Activated CD4-positive, alpha-beta T cell treated with anti-CD3 and anti-CD28 coated beads, Interleukin-2, amount 50 U/mL, for 16 hours (primary cell): Measurements from ENCODE around the gene LMNTD2.

Experiments
- DNase-seq: peaks from one replicate; pipeline ENCODE4 v3.0.0-alpha.2; 2020

LMNTD2 gene

GRCh38 chr11:551131-551530, 9.4 kb downstream of the LMNTD2 start:
- no peak for DNase-seq

GRCh38 chr11:550746-551085, 9.8 kb downstream of the LMNTD2 start:
- DNase-seq: no peak

GRCh38 chr11:550021-550745, 10.4 kb downstream of the LMNTD2 start:
- no peak for DNase-seq

- no peak for DNase-seq
Observed at GRCh38 chr11:548700-549603, 11.6 kb downstream of the LMNTD2 start.

- DNase-seq: no peak
Observed at GRCh38 chr11:545171-545570, 15.4 kb downstream of the LMNTD2 start.

GRCh38 chr11:544817-545166, 15.7 kb downstream of the LMNTD2 start:
- DNase-seq: no peak

GRCh38 chr11:541433-541885, 19.1 kb downstream of the LMNTD2 start:
- no peak for DNase-seq

- DNase-seq: no peak
Observed at GRCh38 chr11:540583-541432, 19.7 kb downstream of the LMNTD2 start.

- DNase-seq: no peak
Observed at GRCh38 chr11:539971-540481, 20.5 kb downstream of the LMNTD2 start.

GRCh38 chr11:538431-539051, 22.0 kb downstream of the LMNTD2 start:
- no peak for DNase-seq

- DNase-seq: no peak
Observed at GRCh38 chr11:537622-538430, 22.7 kb downstream of the LMNTD2 start.

GRCh38 chr11:536841-537621, 23.5 kb downstream of the LMNTD2 start, which contains the start of gene LRRC56:
TSS of gene LRRC56 (plus strand) at chr11:537527. CDS start at chr11:540685, 3,158 bp downstream.
- peak; percentile 90 for DNase-seq

GRCh38 chr11:535519-536454, 24.8 kb downstream of the LMNTD2 start, which contains the start of gene HRAS:
TSS of gene HRAS (minus strand) at chr11:535576.
- DNase-seq: peak; percentile 94

- no peak for DNase-seq
Observed at GRCh38 chr11:535210-535518, 25.4 kb downstream of the LMNTD2 start.

GRCh38 chr11:534396-535209, 25.9 kb downstream of the LMNTD2 start:
- peak; percentile 45 for DNase-seq

GRCh38 chr11:533586-534395, 26.7 kb downstream of the LMNTD2 start:
- DNase-seq: no peak

GRCh38 chr11:532986-533585, 27.5 kb downstream of the LMNTD2 start:
- DNase-seq: no peak
